Measurements from ENCODE around the gene HSFX2.
"Not testable (repeated sequence)": the region's sequence is repeated elsewhere in the genome, so short reads cannot be mapped to it uniquely, and the experiment has no call there.

The HSFX2 gene

DNA sequence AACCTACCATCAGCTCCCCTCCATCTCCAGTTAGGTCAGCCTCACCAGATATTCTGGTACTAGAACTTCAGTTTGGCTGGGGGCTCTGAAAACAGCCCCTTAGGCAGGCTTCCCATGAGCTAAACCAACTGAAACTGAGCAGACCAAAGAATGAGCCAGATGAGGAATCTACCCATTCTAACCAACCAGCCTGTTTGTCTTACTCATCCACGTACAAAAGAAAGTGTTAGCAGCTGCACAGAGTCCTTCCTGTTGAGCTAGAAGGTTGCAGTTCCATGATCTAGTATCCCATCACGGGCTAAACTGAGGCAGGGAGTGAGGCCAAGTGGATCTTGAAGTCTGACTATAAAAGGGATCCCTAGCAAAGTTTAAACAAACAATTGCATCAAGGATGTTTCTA is 25.3 kb downstream of the HSFX2 start:
- H3K4me1 ChIP-seq = peaks cover 0 to 15% (median 6%) of the 10 kb centered on the region in 4 donors
- TF ChIP-seq, protein P1, sequence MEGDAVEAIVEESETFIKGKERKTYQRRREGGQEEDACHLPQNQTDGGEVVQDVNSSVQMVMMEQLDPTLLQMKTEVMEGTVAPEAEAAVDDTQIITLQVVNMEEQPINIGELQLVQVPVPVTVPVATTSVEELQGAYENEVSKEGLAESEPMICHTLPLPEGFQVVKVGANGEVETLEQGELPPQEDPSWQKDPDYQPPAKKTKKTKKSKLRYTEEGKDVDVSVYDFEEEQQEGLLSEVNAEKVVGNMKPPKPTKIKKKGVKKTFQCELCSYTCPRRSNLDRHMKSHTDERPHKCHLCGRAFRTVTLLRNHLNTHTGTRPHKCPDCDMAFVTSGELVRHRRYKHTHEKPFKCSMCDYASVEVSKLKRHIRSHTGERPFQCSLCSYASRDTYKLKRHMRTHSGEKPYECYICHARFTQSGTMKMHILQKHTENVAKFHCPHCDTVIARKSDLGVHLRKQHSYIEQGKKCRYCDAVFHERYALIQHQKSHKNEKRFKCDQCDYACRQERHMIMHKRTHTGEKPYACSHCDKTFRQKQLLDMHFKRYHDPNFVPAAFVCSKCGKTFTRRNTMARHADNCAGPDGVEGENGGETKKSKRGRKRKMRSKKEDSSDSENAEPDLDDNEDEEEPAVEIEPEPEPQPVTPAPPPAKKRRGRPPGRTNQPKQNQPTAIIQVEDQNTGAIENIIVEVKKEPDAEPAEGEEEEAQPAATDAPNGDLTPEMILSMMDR (IDR thresholded peaks at IDR 0.05) = no peak
- H3K27me3 ChIP-seq = no peaks in the 10 kb centered on the region
- H3K4me3 ChIP-seq = no peak overlapping the region
- H3K9me3 ChIP-seq = no peaks in the 10 kb centered on the region
- intact Hi-C loops (cut with DNase I; ENCODE audit: low total_unique reads) = loop anchor here (10.0 kb wide), 1 partner anchor 65 kb away; the partner anchor contains the start of gene TMEM185A
- H3K27ac ChIP-seq = no peak overlapping the region
- no peaks in the 10 kb centered on the region for H3K36me3 ChIP-seq
- DNase-seq = no peak

DNA sequence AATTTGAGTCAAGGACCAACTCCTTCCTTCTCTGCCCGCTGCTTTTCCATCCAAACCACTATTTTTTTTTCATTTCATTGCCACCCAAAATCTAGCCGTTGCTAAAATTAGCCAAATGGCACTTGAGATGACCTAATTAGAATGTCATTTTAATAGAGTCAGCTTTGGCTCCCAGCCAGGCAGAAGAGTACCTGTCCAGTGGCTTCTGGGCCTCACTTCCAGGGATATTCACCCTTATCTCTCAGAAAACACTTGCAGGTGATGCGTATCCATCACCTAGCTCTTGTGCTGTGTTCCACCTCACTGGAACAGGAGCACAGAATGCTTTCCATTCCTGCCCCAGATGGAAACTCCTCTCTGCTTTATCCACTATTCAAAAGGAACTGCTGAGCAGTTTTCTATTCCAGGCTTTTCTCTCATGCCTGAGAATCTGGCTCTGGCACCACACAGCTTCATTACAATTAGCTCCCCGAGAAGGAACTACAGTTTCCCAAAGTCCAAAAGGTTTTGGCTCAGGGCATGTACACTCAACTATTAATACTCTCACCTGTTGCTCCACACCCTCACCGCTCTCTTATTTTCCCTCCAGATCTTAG is 26.3 kb downstream of the HSFX2 start:
- Histone ChIP-seq H3K4me3 (no peak overlapping the region), H3K27ac (no peak overlapping the region), H3K9me3 (no peaks in the 10 kb centered on the region), H3K4me1 (peaks cover 0 to 15% (median 6%) of the 10 kb centered on the region in 4 donors), H3K36me3 (no peaks in the 10 kb centered on the region), H3K27me3 (no peaks in the 10 kb centered on the region)
- intact Hi-C loops (cut with DNase I; ENCODE audit: low total_unique reads) = loop anchor here (10.0 kb wide), 1 partner anchor 66 kb away; the partner anchor contains the start of gene TMEM185A
- TF ChIP-seq, protein P1 (IDR thresholded peaks at IDR 0.05) = no peak
- DNase-seq = no peak

DNA sequence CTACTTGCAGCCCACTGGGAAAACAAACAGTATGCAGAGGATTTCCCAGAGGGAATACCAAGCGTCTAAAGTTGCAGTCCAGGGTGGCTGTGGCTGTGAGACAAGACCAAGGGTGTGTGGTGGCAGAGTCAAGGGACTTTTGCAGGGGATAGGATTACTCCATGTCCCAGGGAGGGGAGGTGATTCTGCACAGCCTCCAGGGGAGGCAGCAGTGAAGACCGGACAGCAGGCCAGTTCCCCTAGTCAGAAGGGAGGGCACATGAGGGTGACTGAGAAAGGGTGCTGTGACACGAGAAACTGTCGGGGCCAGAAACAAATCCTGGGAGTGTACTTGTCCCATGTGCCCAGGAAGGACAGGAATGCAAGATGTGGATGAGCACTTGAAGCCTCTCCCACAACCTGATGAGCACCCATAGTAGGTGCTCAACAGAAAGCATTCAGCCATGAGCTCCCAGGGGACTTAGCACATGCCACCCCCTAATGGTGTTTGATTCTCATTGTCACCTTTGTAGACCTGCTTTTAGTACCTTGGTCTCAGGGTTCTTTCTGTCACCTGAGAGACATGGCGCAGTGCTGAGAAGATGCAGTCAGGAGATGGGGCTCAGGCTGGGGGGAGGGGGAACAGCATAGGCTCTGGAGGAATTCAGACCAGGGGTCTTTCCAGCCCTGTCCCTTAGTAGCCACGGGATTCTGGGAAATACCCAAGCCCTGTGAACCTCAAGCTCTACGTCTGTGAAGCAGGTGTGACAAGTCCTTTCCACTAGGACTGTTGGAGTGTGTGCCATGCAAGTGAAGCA is 27.3 kb downstream of the HSFX2 start:
- no peak for DNase-seq

DNA sequence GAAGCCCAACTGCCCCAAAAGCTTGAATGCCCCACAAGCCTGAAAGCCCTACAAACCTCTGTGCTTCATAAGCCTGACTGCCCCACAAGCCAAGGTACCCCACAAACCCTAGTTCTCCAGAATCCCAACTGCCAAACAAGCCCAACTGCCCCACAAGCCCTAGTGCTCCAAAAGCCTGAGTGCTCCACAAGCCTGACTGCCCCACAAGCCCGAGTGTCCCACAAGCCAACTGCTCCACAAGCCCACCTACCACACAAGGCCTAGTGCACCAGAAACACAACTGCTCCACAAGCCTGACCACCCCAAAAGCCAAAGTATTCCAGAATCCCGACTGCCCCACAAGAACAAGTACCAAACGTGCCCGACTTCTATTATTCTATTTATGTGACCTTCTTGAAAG is 31.8 kb downstream of the HSFX2 start:
- intact Hi-C loops (cut with DNase I; ENCODE audit: low total_unique reads) = loop anchor here (10.0 kb wide), 1 partner anchor 71 kb away; the partner anchor contains the start of gene TMEM185A
- H3K9me3 ChIP-seq = no peaks in the 10 kb centered on the region
- no peak overlapping the region for H3K27ac ChIP-seq
- no peak overlapping the region for H3K4me3 ChIP-seq
- peaks cover 0 to 8% (median 2%) of the 10 kb centered on the region in 4 donors for H3K4me1 ChIP-seq
- TF ChIP-seq, protein P1 (IDR thresholded peaks at IDR 0.05) = no peak
- no peak for DNase-seq
- H3K36me3 ChIP-seq = no peaks in the 10 kb centered on the region
- H3K27me3 ChIP-seq = no peaks in the 10 kb centered on the region

More for the DNA sequence above, 27.3 kb downstream of the HSFX2 start:
- TF ChIP-seq, protein P1 (IDR thresholded peaks at IDR 0.05) = no peak
- no peaks in the 10 kb centered on the region for H3K36me3 ChIP-seq
- no peaks in the 10 kb centered on the region for H3K27me3 ChIP-seq
- H3K4me3 ChIP-seq = no peak overlapping the region
- no peaks in the 10 kb centered on the region for H3K9me3 ChIP-seq
- H3K4me1 ChIP-seq = peaks cover 0 to 15% (median 6%) of the 10 kb centered on the region in 4 donors
- intact Hi-C loops (cut with DNase I; ENCODE audit: low total_unique reads) = loop anchor here (10.0 kb wide), 1 partner anchor 67 kb away; the partner anchor contains the start of gene TMEM185A
- H3K27ac ChIP-seq = no peak overlapping the region

DNA sequence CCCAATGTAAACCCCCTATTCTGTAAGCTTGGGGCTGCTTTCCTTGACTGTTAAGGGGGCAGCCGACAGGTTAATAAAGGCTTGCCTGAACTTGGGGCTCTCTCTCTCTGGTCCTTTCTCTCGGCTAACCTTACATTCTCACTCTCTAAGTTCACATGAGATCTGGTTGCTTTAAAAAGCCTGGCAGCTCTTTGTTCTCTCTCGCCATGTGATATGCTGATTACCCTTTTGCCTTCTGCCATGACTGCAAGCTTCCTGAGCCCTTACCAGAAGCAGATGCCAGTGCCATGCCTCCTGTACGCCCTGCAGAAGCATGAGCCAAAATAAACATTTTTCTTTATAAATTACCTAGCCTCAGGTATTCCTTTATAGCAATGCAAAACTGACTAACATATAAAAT is 39.9 kb downstream of the HSFX2 start:
- DNase-seq; intact Hi-C loops (cut with DNase I; ENCODE audit: low total_unique reads); H3K4me1 ChIP-seq; H3K27me3 ChIP-seq; H3K4me3 ChIP-seq; H3K36me3 ChIP-seq; H3K9me3 ChIP-seq; H3K27ac ChIP-seq: not testable (repeated sequence)

DNA sequence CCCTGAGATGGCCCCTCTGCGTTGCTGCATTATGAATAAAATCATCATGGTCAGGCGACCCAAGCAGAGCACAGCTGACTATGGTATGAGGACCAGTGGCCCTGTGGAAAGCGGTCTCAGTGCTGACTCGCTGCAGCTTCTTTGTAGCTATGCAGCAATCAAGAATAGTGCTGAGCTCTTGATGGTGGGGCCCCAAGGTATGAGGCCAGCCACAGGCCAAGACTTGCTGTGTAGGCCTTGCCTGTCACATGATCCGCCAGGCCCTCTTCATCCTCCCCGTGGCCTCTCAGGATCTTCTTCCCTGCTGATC is 43.2 kb downstream of the HSFX2 start:
- H3K27me3 ChIP-seq; H3K27ac ChIP-seq; H3K9me3 ChIP-seq; DNase-seq; H3K4me1 ChIP-seq; H3K4me3 ChIP-seq; H3K36me3 ChIP-seq; intact Hi-C loops (cut with DNase I; ENCODE audit: low total_unique reads): not testable (repeated sequence)

DNA sequence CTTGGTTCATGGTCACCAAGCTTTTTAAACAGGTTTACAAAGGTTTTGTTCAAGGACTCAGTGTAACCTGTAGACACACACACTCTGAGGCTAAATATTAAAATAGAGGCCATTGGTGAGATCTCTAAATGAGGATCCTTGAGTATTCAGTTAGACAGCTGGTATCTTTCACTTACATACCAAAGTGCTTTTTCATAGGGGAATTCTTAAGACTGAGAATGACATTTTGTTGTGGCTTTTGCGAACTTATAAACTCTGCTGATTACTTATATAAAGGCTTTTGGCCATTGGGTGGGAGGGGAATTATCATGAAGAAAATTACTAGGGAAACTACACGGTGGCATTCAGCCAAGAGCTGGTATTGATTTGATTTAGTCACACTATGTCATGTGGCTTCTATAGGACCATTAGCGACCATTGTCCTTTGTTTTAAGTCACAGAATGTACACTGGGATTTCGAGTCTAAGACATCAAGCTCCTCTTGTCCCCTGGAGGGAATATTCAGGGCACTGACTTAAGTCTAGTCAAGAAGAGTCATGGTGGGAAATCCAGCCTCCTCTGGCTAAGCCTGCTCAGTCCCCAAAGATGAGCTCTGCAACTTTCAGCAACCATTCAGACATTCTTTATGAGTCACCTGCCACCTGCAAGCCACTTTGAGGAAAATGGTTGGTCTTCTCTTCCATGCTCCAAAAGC is 43.7 kb downstream of the HSFX2 start:
- H3K36me3 ChIP-seq; H3K27ac ChIP-seq; DNase-seq; H3K4me1 ChIP-seq; H3K4me3 ChIP-seq; H3K27me3 ChIP-seq; H3K9me3 ChIP-seq; intact Hi-C loops (cut with DNase I; ENCODE audit: low total_unique reads): not testable (repeated sequence)

DNA sequence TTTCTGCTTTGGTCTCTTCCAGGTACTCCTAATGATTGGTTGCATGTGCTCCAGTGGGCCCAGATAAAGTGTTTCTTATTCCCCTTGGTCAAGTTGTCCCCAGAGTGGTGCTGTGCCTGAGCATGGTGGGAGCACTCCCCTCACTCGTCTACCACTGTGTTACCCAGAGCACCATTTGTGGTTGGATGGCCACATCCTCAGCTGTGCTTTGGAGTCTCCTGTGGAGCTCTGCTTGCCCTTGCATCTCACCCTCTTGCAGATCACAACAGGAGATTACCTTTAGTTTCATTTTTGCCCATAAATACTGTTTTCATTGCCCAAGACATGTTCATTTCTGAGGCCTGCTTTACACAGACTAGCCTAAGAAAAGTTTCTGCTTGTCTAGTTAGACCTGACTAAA is 44.7 kb downstream of the HSFX2 start:
- intact Hi-C loops (cut with DNase I; ENCODE audit: low total_unique reads); H3K36me3 ChIP-seq; H3K27me3 ChIP-seq; DNase-seq; H3K4me1 ChIP-seq; H3K4me3 ChIP-seq; H3K27ac ChIP-seq; H3K9me3 ChIP-seq: not testable (repeated sequence)

DNA sequence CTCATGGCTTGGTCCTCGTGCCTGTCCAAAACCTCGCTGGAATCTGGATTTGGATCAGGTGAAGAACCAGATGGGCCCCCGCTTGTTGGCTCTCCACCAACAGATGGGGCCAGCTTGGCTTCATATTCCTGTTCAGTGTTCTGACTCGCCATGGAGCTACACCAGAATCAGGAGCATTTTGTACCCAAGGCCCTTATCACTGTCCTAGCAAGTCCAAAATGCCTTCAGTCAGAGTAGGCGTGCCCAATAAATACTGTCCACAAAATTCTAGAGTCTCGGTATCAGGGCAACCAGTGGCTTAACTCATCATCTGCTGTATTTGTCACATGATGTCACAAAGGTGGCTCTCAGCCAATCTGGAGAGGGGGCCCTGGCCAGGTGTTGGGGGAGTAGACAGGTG is 45.4 kb downstream of the HSFX2 start, which contains the start of gene HSFX3:
HSFX3 (minus strand) TSS at position 224 of the 400 bp plus-strand sequence; CDS start at position 152, 72 bp downstream.
- H3K27me3 ChIP-seq; H3K4me3 ChIP-seq; intact Hi-C loops (cut with DNase I; ENCODE audit: low total_unique reads); H3K4me1 ChIP-seq; DNase-seq; H3K36me3 ChIP-seq; H3K27ac ChIP-seq; H3K9me3 ChIP-seq: not testable (repeated sequence)
